ENCODE results near the gene DLD.
"Not testable (repeated sequence)": the region's sequence is repeated elsewhere in the genome, so short reads cannot be mapped to it uniquely, and the experiment has no call there.

DLD gene

DNA sequence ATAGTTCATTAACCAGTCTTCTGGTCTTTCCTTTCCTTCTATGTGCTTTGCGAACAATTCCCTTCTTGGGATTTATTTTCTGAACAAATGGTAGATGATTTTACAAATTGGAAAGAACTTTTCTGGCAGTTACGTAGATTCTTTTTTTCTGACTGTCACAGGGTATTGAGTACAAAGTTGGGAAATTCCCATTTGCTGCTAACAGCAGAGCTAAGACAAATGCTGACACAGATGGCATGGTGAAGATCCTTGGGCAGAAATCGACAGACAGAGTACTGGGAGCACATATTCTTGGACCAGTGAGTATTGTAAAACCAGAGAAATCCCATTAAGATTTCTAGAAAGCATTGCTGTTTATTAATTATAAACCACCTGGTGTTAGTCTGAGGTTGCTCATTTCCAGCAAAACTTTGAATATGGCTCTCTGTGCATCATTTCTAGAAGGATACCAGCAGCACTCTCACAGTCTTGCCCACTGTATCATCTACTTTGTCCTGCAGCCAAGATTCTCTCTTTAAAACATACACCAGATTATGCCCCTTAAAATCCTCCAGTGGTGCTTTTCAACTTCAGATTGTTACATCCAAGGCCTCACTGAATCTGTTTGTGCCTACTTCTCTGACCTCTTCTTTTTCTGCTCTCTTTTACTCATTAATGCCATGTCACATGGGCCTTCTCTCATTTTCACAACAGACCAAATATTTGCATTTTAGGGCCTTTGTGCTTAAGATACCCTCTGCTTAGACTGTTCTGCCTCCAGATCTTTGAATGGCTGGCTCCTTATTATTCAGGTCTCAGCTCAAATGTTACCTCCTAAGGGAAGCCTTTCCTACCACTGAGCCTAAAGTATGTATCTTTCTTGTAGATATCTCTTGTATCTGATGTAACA lies 27.0 kb downstream of the DLD start:
- no peak for DNase-seq

GRCh38 chr7:107918948-107919347 lies 28.0 kb downstream of the DLD start:
- no peak for DNase-seq

DNA sequence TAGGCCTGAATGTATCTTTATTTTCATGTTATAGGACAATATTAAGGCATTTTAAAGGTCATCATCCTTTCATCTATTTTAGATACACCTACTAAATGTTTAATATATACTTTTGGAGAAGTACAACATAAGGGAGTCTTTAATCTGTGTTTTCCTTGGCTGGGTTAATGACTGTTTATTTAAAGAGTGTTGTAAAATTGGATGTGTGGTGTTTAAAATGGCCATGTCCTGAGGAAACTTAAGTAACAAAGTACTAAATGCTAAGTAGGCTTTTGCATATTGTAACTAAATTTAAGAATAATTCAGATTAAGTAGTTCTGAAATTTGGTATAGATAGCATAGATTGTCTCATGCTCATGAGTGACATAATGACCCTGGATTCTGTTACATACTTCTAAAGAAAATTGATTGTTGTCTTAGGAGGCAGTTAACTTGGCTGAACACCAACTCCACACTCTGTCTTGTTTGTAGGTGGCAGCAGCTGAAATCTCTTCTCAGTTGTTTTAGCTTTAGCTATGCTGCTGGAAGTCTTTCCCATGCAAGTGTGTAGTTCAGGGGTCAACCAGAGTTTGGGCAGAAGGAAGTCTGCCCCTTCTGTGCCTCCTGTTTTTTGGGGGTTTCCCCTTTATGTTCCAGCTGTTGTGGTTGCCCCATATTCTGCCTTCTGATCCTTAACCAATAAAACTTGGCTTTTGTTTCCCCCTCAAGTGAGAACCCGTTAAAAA lies 29.2 kb downstream of the DLD start:
- DNase-seq, result no peak

- DNase-seq, result not testable (repeated sequence)
These were observed 30.8 kb downstream of the DLD start for GRCh38 chr7:107921826-107922225.

DNA sequence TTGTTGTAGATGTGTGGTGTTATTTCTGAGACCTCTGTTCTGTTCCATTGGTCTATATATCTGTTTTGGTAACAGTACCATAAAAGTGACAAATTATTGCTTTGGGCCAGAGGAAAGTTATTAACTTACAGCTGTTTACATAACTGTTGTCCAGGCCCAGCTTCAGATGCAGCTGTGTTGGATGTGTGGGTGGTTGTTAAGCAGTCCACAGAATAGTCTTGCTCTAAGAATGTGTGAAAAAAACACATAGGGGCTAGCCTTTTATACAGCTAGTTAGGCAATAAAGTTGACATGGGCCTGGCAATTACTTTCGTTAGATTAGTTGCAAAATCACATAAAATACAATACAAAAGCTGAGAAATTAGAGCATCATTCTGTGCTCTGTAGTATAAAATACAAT lies 31.9 kb downstream of the DLD start:
- DNase-seq, result no peak

GRCh38 chr7:107924841-107925504 lies 34.0 kb downstream of the DLD start:
- DNase-seq, result no peak

DNA sequence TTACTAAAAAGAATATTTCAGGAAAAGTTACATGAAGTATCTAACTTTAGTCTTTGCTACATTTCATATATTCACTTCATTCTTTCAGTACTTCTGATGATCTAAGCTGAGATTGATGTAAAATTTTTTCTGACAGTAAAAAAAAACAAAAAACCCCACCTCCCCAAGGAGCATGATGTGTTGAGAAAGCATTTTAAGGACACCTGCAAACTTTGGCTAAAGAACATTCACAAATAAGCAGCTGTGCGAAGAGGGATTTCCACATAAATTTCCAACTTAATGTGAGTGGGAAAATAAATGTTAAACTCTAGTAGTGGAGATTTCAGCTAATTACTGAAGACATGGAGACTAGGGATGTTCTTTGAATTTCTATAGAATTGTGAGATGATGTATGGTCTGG lies 35.5 kb downstream of the DLD start:
- DNase-seq, result no peak

GRCh38 chr7:107931740-107932515 lies 40.9 kb downstream of the DLD start:
- DNase-seq, result no peak

GRCh38 chr7:107932805-107933204 lies 41.8 kb downstream of the DLD start:
- no peak for DNase-seq

GRCh38 chr7:107933386-107934013 lies 42.5 kb downstream of the DLD start:
- DNase-seq, result no peak

DNA sequence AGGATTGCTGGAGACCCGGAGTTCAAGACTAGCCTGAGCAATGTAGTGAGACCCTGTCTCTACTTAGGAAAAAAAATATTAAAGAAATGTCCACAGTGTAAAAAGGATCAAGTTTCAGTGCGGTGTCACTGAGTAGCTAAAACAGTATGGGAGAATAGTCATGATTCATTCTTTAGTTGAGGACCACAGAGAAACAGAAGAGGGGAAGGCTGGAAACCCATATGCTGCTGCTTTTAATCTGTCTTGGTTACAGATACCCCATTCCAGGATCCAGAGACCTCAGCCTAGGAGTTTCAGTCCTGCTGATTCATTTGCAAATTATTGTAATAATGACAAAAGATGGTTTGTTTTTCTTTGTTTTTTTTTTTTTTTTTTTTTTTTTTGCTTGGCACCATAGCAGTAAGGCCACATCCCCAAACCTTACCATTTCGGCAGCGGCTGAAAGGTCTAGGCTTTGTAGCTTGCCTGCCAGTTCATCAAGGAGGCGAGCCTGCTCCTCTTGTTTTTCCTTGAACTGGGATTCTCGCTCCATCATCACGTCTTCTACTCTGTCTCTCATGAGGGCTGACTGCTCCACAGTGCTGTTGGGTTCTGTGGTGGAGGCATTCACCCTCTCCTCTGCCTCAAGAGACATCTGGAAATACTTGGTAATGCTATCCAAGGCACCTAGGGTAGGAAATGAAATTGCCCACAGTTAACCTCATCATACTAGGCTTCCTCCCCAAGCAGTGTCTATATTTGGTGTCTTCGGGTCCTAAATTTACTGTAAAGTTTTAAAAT lies 44.2 kb downstream of the DLD start:
- no peak for DNase-seq

DNA sequence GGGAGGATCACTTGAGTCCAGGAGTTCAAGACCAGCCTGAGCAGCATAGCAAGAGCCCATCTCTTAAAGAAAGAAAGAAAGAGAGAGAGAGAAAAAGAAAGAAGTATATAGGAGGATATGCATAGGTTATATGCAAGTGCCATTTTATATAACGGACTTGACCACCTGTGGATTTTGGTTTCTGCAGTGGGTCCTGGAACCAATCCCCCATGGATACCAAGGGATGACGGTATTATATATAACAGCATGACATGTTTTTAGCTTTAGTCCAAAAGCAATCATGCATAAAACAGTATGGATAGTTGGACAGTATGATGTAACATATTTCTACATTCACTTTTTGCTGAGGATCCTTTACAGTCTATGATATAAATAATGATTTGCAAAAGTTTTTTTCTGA lies 45.3 kb downstream of the DLD start:
- no peak for DNase-seq

DNA sequence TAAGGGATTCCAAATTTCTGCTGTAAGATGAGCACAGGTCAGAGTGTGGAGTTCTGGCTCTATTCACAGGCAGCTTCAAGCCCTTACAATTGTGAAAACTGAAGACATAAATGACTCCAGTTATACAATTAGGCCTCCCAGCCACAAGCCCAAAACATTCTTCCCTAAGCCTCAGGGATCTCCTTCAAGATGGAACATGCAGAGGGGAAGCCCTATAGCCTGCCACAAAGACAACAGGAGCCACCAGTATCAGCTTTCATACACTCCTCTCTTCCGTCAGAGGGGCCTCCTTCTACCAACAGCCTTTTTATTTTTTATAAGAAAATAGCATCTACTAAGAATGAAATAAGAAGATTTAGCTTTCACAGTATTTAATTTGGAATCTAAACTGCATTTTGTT lies 46.5 kb downstream of the DLD start:
- no peak for DNase-seq

DNA sequence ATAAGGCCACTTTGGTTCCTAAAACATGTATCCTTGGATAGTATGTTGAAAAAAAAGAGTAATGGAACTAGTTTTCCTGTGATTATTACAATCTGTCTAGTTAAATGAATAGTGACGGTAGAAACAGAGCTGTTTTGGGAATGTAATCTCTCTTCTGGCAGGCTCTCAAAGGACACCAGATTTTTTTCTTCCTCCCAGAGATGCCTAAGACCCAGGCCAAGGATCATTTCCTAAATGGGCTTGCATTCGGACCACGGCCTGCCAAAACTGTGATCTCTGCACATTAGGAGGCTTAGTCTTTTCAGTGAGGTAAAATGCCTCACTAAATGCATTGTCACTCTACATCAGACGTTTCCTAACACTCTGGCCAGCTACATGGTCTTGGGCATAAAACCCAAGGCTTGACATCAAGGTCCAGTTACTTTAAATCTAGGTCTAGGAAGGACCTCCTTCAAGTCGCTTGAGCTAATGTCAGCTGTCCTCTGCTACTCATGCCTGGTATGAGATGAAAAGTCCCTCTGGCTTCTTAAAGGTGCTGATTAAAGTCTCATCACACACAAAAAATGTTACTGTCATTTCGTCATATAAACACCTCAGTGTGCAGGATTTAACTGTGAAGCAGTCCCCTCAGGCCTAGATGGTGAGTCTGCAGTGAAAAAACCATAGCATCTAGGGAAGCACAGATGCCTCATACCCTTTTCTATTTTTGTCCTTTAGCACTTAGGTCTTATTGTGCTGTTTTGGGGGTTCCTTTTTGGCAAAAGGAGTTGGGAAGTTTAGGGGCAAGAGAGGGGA lies 47.7 kb downstream of the DLD start:
- DNase-seq, result no peak

DNA sequence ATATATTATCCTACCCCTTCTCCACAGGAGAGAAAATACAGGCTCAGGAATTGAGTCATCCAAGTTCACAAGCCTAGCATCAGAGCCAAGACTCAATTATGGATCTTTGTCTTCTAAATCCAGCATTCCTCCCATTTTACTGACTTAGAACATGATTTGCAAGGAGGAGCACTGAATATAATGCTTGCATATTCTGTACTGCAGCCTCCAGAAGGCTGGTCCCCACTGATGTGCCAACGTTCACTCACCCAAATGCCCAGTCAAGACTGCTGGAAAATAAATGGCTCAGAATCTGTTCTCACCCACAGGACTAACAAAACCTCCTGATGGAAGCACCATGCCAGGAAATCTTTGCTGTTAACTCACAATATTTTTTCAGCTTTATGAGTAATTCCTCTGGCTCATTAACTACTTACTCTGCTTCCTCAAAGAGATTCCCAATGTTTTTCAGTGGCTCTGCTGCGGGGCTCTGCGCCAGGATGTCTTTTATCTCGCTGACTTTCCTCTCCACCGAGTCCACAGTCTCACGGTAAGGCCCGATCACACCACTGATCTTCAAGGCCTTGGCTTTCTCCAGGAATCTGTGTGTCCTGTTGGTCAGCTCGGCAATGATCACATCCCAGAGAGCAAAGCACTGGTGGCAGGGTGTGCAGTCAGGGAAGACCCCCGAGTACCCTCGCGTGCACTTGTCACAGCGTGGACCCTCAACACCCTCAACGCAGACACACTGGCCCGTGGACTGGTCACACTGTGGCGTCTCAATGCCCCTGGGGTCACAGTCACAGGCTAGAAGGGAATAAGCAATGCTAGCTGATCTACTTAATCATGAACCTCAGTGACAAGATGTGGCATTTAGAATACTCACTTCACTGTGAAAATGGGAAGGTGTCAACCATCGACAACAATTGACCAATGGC lies 48.8 kb downstream of the DLD start:
- DNase-seq, result no peak

DNA sequence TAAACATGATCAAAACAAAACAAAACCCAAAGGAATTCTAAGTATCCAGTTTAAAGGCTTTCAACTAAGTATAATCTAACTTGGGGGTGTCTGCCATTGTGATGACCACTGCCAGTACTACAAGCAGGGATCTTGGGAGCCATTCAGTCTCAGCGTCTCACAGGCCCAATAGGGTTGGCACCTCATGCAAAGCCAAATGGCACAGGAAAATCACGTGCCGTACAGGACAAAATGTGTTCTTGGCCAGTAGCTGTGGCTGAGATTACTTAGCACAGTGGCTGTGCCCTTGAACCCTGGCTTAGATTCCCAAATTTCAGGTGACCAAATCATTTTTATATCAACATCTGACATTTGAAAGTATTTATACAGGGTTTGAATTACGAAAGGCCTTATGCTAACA lies 50.0 kb downstream of the DLD start:
- no peak for DNase-seq

GRCh38 chr7:107943018-107943417 lies 52.0 kb downstream of the DLD start:
- DNase-seq, result no peak

DNA sequence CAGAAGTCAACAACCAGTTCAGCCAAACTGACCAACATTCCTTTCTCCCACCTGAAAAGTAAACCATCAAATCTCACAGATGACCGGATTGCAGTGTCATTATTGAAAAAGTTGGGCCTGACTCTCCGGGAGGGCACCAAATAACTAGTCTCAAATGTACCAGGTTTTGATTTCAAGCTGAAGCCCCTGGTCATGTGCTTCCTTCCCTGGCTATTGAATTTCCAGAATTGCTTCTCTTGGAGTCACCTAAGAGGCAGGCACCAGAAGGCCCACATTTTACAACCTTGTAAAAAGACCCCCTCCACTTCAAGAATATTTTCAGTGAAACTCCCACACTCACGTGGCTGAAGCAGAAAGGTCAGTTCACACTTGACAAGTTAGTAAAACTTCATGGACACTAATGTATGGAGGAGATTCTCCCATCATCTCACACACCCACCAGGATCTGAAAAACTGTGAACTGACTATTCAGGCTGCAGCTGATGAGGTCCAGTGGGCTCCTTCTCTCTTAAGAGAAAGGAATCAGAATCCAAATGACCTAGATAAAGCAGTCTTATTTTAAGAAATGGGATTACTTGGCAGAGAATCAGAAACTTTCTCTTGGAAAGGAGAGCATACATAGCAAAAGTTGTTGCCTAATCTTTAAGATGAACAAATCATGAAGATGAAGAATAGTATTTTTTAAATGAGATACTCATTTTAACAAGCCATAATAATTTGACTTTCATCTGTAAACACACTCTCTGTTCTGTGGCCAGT lies 53.6 kb downstream of the DLD start:
- no peak for DNase-seq

DNA sequence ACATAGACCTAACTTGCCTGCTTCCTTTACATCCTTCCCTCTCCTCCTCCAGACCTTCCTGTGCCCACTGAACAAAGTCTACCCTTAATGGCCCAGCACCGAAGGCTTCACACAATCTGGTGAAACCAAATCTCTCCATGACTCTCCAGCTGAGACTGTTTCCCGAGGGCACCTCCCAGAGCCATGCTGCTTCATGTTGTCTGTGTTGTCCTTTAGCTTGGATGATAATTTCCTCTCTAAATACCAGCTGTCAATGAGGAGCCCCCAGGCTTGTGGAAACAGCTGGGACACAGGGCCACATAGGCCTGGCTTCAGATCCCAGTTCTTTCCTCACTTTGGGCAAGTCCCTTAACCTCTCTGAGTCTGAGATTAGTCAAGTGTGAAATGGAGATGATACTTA lies 54.3 kb downstream of the DLD start:
- DNase-seq, result no peak

All from T-helper 9 cell (primary cell).